Stimulated activated CD4-positive, alpha-beta T cell treated with anti-CD3 and anti-CD28 coated beads, TNF-alpha, amount 100 ng/mL, for 24 hours (primary cell): ENCODE results near the gene CDH4.
"Not testable (repeated sequence)": the region's sequence is repeated elsewhere in the genome, so short reads cannot be mapped to it uniquely, and the experiment has no call there.

Experiments used
- DNase-seq, 3 experiments: peaks; one replicate each; pipeline ENCODE4 v3.0.0-alpha.2; 2020; ENCODE audit warnings: low read depth in 3 of 3

Gene CDH4

DNA sequence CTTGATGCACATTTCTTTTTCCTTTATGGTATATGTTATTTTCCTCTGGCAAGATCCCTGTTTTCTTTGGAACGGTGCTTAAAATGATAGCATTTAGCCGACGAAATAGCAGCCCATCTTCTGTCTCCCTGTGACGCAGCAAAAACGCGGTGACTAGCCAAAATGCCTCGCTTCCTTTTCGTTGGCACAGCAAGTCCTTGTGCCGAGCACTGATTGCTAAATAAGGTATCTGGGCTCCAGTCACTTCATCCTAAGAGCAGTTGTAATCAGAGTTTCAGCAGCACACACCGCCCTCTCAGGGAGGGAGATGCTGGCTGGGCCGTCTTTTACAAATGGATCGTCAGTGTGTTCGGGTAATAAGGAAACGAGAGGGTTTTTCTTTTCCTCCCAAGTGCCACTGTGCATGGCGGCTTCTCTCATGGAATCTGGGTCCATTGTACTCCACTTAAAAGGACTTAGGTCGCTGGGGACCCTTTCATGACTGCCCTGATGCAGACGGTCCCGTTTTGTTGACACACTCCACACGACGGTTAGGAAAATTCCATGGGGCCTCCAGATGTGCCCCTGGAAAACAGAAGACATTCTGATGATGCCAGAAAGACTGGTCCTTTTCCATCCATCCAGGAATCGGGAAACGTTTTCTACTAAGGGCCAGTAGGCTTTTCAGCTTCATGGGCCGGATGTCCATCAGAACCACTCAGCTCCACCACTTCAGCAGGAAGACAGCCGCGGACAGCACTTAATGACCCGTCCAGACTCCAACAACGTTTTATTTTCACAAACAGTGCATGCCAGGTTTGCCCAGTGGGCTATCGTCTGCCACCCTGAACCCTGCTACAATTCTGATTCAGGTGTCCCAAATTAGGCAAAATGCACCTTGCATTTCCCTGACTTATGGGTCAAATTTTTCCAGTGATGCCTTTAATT is 185.5 kb downstream of the CDH4 start:
- no peak for DNase-seq

DNA sequence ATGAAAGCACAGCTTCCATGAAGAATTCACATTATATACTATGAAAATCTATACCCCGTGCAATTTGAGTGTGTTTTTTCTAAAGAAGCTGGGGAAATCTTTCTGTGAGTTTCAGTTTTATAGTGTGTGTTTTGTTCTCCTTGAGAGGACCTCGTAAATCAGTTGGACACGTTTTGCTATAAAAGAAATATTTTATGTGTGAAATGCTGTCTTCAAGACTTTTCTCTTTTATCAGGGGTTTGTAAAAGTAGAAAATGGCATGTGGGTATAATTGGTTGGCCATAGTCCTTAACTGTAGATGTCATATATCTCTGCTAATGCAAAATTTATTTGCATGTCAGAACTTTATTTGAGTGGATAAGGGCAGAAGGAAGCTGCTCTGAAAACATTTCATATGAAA is 186.2 kb downstream of the CDH4 start:
- no peak for DNase-seq

DNA sequence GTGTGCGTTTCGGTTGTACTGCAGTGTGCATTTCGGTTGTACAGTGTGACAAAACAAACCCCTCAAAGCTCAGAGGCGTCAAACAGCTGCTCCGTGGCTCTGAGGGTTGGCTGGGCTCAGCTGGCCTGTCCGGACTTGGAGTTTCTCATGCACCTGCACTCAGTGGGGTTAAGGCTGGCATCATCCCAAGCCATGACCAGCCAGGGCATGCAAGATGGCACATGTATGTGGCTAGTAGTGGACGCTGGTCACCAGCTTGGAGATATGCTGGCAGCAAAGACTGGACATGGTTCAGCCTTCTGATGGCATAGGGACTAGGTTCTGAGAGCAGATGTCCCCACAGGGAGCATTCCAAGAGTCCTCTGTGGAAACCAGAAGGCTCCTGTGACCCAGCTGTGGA is 187.2 kb downstream of the CDH4 start:
- no peak for DNase-seq

DNA sequence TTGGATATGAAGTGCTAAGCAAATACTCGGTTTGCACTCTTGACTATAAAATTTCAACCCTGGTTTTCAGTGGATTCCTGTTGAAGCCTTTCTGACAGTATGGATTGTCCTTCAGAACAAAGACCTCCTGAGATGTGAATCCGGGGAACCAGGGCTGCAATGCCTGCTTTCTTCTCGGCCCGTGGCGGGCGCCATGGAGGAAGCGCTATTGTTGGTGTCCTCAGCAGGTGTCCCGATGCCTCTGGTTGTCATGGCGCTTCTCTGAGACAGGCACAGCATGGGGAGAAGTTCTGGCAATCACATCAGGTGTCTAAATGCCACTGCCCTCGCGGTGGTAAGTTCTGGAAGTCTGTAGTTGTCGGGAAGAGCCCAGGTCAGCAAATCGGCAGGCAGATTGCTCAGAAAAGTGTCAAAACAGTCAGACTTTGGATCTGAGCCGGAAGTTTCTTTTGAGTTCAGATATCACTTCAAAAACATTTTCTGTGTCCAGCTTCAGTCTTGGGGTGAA is 188.5 kb downstream of the CDH4 start:
- DNase-seq: no peak

DNA sequence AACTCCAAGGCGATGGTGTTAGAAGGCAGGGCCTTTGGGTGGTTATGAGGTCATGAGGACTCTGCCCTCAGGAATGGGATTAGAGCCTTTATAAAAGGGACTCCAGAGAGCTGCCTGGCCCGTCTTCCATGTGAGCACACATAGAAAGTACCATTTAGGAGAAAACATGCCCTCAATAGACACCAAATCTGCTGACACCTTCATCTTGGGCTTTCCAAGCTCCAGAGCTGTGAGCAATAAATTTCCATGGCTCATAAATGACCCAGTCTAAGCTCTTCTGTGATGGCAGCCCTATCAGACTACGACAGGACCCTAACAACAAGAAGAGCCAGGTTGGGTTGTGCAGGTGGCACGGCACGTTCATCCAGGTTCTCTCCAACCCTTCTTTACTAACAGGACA is 189.5 kb downstream of the CDH4 start:
- DNase-seq: no peak

DNA sequence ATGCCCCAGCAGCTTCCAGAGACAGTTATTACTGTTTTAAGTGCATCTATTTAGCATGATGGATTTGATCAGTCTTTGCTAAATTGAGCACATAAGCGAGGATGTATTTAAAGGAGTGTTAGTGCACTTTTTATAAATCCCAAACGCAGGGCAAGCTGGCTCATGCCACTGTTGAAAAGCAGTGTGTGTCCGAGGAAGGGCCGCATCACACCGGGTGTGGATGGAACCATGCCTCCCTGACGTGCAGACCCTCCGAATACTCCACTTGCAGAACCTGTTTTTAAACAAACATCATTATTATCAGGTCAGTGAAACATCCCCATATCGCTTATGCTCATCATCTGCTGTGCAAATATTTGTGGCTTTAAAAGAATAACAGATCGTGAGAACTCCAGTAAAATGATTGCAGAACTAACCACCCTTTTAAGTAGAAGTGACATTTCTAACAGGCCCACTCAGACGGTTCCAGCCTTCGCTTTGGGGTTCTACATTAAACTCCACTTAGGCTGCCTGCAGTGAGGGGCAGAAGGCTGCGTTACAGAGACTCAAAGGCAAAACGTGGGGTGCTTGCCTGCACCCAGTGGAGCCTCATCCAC is 190.1 kb downstream of the CDH4 start:
- no peak for DNase-seq

DNA sequence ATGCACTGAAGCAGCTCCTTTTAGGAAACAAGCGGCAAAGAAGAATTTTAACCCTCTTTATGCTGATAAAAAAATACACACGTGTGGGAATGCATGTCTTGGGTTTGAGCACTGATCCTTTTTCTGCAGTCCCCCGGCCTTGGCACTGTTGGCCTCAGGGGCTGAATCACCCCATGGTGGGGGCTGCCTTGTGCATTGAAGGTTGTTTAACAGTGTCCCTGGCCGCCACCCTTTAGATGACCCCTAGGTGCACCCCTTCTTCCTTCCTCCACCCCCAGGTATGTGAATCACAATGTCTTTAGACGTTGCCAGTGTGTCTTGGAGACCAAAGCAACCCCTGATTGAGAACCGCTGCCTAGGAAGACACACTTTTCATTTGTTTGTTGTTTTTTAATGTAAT is 190.7 kb downstream of the CDH4 start:
- no peak for DNase-seq

DNA sequence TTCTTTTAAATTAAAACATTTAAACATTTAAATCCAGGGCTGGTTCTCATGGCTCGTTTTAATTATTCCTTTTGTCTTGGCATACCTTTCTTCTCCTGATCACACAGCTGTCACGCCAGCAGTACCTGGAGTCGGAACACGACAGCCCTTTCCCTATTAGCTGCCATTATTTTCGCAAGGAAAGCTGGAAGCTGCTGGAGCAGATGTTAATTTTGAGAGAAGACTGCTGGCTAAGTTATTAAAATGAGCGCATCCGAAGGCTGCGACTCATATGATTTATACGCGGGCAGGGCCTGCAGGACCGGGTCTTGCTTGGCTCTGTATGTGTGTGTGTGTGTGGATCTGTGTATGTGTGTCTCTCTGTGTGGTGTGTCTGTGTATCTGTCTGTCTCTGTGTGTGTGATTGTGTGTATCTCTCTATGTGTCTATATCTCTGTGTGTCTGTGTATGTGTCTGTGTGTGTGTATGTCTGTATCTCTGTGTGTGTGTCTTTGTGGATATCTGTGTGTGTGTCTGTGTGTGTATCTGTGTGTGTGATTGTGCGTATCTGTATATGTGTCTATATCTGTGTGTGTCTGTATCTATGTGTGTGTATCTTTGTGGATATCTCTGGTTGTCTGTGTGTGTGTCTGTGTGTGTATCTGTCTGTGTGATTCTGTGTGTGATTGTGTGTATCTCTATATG is 191.5 kb downstream of the CDH4 start:
- DNase-seq: no peak

DNA sequence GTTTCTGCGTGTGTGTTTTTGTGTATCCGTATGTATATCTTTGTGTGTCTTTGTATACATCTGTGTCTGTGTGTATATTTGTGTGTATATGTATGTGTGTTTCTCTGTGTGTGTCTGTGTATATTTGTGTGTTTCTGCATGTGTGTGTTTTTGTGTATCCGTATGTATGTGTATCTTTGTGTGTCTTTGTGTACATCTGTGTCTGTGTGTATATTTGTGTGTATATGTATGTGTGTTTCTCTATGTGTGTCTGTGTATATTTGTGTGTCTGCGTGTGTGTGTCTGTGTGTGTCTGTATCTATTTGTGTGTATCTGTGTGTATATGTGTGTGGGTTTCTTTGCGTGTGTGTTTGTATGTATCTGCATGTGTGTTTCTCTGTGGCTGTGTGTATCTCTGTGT is 192.6 kb downstream of the CDH4 start:
- no peak for DNase-seq

DNA sequence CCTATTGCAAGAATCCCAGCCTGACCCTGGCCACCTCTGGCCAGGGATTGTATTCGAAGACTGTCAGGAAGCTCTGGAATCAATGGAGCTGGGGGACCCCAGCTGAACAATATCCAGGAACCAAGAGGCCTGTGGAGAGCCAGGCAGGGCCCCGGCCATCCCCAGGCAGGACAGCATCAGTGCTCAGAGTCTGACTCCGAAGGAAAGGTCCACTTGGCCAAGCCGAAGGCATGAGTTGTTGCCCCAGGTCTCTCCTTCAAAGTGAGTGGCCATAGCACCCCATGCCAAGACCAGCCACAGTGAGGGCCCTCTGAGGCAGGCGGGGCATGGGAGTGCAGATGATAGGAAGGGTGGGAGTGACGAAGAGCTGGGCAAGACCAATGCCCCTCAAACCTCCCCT is 193.1 kb downstream of the CDH4 start:
- DNase-seq: no peak

DNA sequence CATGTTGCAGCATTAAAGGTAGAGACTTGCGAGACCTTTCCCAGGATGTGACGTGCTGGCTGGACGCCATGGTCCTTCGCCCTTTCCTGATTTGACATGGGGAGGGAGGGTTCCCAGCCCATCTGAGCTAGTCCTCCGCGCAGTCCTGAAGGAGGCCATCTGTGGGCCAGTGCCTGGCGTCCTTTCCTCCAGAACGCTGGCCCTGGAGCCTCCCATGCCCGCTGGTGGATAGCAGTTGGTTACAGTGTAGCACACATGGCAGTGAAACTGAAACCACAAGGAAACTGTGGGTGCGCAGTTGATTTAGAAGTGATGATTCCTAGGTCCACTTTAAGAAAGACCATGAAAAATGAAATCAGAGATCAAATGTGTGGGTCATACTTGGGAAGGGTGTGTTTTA is 193.7 kb downstream of the CDH4 start:
- DNase-seq: no peak

DNA sequence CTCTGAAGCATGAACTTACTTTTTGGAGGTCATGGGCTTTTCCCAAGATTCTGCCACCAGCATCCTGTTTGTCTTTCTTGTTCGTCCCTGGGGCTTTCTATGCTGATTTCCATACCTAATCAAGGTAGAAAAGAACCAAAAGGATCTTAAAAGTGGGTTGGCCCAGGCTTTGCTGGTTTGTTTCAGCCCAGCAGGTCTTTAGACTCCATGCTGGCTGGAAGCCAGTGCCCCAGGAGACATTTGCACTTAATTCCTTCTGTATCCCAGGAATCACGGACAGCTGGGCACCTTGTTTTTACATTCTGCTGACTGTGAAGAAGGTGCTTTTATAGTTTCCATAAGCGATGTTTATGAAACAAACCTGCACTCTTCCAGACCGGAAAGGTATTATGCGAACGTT is 195.9 kb downstream of the CDH4 start:
- DNase-seq: no peak

DNA sequence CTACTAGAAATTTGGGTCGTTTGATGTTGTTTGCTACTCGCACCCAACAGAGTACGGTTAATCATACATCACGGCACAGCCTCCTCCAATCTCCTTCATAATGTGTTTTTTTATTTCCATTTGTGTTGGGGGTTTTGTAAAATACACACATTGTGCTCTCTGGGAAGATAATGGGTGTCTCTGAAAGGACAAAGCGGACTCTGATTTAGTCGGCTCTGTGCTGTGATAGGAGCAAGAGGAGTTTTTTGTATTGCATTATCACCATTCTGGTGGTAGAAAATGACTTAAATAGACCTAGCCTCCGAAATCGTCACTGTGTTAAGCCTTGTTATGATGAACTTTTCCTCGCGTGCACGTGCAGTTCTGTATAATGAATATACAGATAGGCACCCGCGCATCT is 196.3 kb downstream of the CDH4 start:
- DNase-seq: no peak

DNA sequence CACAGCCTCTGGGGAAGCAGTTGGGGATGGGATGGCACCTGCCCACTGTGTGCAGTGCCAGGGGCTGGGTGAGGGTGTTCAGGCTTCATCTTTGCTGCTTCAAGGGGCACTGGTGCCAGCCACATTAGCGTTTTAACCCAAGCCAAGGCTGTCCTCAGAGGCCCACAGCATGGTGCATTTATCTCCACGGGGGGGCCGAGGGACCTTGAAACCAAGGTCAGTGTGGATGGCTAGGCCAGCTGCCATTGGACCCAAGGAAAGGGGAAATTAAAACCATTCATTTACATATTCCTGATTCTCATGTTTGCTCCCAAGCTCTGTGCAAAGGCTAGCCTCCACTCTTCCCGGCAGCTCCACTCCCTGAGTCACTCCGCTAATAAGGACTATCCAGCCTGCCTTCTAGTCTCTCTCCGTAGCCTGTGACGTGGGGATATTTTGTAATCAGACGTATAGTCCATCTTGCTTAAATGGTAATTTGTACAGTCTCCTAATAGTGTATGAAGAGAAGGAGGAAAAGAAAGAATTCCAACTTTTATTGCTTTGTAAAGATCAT is 197.1 kb downstream of the CDH4 start:
- DNase-seq: no peak

DNA sequence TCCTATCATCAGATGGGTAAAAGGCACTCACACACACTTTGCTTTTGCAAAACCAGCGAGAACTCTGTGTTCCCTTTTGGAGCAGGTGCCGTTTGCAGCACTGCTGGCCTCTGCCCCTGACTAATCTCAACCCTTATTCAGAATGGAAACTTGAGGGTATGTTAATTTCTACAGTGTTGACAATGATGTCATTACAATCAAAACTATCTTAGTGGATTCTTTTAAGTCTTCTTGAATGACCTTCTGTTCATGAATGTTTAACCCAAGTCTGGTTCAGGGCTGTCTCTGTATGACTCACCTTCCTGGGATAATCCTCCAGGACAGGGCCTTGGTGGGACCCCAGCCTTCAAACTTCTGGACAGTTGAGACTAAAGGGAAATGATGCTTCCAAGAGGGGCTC is 197.9 kb downstream of the CDH4 start:
- no peak for DNase-seq

DNA sequence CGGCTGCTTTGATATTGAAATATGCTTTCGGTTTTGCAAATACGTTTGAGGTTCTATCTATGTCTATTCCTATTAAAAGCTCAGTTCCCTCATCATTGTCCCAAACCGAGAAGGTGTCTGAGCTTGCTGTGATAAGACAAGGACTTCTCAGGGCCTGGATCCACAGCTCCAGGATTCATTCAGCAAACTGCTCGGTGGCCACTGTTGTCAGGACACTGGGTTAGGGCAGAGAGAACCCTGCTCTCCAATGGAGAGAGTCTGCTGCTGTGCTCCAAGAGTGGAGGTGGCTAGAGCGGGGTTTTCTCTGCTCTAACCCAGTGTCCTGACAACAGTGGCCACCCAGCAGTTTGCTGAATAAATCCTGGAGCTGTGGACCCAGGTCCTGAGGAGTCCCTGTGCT is 198.5 kb downstream of the CDH4 start:
- DNase-seq: no peak

DNA sequence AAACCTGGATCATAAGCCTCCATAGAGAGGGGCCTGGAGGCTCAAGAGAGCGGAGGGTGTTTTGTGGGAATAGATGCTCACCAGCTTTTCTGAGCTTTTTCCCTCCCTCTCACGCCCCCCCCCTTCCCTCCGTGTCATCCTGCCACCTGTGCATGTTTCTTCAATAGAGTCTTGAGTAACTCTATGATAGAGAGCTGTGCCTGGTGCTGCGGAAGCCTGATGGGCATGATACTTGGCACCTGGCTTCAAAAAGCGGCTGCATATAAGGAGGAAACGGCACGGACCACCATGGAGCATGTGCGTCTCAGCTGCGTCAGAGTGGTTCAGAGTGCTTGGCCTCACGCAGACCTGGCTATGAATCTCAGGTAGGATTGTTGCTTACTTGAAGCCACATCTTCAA is 198.9 kb downstream of the CDH4 start:
- no peak for DNase-seq

DNA sequence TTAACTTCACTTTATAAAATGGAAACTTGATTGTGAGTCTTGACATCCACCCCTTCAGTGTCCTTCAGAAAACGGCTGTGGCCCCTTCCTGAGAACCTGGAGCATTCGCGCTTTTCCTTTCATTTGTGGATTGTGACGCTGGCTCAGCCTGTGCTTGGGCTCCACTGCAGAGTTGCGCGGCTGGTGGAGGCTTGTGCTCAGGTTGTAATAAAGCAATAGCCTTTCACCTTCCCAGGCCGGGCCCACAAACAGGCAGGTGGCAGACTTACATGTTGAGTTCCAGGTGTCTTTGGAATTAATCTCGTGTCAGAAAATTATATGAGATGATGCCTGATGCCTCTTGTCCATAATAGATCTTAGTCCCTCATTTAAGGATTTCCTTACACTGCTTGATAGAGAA is 199.9 kb downstream of the CDH4 start:
- no peak for DNase-seq

DNA sequence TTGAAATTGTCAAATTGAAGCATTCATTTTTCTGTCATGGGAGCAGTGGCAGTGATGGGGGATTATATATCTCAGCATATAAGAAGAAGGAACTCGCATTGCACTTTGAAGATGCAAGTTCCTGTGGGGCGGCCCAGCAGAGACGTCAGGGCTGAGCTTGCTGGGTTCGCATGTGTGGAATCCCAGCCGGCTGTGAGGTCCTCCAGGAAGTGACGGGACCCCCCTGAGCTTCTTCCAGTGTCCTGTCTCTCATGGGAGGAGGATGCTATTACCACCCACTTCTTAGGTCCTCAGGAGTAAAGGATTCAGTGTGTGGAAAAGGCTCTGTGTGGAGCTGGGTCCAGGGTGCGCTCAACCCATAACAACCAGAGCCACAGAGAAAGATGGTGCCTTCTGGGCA is 201.2 kb downstream of the CDH4 start:
- no peak for DNase-seq

DNA sequence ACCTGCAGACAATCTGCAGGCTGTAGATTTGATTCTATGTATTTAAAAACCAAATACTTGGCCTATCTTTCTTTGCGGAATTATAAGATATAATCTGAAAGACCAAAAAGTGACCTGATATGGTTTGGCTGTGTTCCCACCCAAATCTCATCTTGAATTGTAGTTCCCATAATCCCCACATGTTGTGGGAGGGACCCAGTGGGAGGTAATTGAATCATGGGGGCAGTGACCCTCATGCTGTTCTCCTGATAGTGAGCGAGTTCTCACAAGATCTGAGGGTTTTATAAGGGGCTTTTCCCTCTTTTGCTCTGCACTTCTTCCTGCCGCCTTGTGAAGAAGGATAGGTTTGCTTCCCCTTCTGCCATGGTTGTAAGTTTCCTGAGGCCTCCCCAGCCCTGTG is 201.6 kb downstream of the CDH4 start:
- DNase-seq: not testable (repeated sequence)

DNA sequence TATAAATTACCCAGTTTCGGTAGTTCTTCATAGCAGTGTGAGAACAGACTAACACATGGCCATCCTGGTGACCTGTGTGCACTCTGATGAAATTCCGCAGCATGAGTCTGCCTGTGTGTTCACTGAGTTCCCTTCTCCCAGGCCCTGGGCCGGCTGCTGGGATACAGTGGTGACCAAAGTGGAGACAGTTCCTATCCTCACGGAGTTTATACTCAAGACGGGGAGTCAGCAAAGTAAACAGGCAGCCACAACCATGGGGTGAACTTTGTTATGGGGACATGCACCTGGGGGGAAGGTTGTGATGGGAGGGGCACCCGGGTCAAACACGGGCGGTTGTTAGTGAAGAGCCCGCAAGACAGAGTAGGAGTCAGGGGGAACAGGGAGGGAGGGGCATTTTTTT is 202.0 kb downstream of the CDH4 start:
- no peak for DNase-seq

DNA sequence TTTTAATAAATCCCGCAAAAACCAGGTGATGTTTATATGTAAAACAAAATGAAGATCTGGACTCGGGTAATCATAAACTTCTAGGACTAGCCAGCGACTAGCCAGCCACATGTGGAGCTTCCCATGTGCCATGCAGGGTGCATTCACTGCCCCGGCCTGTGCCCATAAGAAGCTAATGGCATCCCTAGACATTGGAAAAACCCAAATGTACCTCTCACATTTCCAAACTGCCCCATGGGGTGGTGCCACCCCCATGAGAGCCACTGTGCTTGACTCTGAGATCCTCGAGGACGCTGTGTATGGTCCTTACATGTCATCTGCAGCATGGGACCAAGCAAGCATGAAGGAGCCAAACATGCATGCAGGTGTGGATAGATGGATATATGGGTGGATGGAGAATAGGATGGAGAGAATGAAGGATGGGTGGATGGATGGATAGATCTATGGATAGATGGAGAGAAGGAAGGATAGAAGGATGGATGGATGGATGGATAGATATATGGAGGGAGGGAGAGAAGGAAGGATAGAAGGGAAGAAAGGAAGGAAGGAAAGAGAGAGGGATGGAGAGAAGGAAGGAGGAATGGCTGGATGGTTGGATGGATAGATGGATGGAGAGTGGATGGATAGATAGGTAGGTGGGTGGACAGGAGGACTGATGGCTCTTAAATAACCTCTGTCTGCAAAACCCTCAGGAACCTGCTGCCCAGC is 203.6 kb downstream of the CDH4 start:
- DNase-seq: no peak
